Measurements from ENCODE around the gene NBEA.
"Not testable (repeated sequence)": the region's sequence is repeated elsewhere in the genome, so short reads cannot be mapped to it uniquely, and the experiment has no call there.

The NBEA gene

DNA sequence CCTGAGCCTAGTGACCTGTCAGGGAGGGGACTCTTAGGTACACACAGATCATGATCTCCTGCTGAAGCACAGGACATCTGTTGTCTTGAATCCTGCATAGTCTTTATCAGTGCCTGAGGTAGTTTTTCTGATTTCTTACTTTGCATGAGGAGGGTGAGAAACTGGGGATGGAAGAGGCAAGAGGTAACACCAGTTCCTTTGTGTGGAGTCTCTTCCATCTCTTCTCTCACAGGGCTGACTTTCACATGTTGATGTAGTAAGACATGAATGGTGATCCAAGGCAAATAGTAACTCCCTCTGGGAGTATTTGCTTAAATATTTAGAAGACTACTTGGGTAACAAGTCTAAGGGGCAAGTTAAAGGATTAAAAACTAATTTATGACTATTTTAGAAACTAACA is 9.5 kb downstream of the NBEA start:
- no peak for DNase-seq

DNA sequence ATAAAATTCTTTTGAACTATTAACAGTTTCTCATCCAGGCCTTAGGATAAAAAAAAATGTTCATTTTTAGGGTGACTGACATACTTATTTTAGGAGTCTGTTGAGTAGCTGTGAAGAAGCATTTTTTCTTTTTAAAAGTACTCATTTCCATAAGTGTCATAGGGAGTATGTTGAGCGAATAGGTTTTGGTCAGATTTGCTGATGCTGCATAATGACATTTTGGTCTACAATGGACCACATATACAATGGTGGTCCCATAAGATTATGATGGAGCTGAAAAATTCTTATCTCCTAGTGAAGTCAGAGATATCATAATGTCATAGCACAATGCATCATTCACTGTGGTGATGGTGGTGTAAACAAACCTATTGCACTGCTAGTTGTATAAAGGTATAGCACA is 17.4 kb downstream of the NBEA start:
- DNase-seq, result no peak

DNA sequence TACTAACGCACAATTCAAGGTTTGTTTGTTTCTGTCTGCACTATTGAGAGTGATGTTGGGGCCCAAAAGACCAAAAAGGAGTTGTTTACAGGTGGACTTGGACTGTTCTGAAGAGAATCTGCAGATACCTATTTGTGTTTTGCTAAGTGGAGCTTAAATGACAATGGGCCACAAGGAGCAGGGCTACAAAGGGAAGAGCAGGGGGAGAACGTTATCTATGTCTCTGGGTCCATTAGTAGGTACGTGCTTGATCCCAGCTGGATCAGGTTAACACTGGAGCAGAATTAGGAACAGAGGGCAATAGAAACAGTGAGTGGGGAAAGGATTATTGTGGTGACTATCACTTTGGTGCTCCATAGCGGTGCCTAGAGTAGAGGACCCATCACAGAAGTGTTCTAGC is 22.5 kb downstream of the NBEA start:
- no peak for DNase-seq

DNA sequence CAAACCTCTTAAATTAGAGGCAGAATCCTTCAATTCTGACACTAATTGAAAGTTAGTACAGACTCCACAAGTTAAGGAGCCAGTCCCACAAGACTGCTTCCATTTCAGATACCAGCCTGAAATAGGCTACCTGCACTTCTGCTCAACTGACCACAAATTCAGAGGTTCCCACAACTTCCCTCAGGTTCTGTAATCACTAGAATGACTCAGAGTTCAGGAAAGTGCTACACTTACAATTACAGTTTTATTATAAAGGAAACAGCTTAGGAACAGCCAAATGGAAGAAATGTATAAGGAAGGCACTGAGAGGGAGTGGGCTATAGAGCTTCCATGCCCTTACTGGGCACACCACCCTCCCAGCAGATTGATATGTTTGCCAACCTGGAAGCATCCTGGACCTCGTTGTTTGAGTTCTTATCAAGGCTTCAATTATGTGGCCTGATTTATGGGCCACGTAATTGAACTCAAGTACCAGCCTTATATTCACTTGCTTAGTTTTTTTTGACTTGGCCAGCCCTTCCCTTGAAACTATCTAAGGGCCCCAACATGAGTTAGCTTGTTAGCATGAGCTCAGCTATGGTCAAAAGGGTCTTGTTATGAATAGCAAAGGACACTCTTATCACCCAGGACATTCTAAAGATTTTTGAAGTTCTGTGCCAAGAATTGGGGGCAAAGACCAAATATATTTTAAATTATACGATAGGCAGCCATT is 25.9 kb downstream of the NBEA start:
- DNase-seq, result no peak

DNA sequence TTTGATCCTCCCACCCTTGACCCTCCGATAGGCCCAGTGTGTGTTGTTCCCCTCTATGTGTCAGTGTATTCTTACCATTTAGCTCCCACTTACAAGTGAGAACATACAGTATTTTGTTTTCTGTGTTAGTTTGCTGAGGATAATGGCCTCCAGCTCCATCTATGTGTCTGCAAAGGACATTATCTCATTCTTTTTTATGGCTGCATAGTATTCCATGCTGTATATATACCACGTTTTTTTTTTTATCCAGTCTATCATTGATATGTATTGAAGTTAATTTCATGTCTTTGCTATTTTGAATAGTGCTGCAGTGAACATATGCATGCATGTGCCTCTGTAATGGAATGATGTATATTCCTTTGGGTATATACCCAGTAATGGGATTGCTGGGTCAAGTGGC is 27.5 kb downstream of the NBEA start:
- not testable (repeated sequence) for DNase-seq

DNA sequence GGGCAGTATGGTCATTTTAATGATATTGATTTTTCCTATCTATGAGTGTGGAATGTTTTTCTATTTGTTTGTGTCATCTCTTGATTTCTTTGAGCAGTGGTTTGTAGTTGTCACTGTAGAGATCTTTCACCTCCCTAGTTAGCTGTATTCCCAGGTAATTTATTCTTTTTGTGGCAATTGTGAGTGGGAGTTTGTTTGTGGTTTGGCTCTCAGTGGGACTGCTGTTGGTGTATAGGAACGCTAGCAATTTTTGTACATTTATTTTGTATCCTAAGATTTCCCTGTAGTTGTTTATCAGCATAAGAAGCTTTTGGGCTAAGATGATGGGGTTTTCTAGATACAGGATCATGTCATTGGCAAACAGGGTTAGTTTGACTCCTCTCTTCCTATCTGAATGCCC is 28.9 kb downstream of the NBEA start:
- no peak for DNase-seq

DNA sequence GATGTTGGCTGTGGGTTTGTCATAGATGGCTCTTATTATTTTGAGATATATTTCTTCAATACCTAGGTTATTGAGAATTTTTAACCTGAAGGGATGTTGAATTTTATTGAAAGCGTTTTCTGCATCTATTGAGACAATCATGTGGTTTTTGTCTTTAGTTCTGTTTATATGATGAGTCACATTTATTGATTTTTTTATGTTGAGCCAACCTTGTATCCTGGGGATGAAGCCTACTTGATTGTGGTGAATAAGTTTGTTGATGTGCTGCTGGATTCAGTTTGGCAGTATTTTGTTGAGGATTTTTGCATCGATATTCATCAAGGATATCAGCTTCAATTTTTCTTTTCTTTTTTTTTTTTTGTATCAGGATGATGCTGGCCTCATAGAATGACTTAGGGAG is 29.4 kb downstream of the NBEA start:
- DNase-seq, result no peak

DNA sequence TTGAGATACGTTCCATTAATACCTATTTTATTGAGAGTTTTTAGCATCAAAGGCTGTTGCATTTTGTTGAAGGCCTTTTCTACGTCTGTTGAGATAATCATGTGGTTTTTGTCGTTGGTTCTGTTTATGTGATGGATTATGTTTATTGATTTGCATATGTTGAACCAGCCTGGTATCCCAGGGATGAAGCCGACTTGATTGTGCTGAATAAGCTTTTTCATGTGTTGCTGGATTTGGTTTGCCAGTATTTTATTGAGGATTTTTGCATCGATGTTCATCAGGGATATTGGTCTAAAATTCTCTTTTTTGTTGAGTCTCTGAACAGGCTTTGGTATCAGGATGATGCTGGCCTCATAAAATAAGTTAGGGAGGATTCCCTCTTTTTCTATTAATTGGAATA is 43.1 kb downstream of the NBEA start:
- DNase-seq, result not testable (repeated sequence)

DNA sequence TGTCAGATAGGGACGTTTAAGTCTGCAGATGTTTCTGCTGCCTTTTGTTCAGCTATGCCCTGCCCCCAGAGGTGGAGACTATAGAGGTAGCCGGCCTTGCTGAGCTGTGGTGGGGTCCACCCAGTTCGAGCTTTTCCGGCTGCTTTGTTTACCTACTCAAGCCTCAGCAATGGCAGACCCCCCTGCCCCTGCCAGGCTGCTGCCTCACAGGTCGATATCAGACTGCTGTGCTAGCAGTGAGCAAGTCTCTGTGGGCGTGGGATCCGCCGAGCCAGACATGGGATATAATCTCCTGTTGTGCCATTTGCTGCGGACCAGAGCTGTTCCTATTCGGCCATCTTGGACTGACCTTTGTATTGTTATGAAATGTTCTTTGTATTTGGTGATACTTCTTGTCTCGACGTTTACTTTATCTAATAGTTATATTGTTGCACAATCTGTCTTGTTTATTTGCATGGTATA is 46.3 kb downstream of the NBEA start:
- DNase-seq, result no peak

DNA sequence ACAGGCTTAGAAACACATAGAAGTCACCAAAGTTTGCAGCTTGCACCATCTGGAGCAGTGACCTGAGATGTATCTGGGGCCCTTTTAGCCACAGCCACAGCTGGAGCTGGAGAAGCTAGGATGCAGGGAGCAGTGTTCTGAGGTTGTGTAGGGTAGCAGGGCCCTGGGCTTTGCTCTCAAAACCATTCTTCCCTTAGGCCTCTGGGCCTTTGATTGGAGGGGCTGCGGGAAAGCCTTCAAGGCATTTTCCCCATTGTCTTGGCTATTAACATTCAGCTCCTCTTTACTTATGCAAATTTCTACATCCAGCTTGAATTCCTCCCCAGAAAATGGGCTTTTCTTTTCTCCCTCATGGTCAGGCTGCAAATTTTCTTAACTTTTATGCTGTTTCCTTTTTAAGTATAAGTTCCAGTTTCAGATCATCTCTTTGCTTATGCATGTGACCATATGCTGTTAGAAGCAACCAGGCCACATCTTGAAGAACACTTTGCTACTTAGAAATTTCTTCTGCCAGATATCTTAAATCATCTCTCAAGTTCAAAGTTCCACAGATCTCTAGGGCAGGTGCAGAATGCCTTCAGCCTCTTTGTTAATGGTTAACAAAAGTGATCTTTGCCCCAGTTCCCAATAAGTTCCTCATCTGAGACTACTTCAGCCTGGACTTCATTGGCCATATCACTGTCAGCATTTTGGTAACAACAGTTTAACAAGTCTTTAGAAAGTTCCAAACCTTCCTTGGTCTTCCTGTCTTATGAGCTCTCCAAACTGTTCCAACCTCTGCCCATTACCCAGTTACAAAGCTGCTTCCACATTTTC is 48.5 kb downstream of the NBEA start:
- DNase-seq, result no peak

DNA sequence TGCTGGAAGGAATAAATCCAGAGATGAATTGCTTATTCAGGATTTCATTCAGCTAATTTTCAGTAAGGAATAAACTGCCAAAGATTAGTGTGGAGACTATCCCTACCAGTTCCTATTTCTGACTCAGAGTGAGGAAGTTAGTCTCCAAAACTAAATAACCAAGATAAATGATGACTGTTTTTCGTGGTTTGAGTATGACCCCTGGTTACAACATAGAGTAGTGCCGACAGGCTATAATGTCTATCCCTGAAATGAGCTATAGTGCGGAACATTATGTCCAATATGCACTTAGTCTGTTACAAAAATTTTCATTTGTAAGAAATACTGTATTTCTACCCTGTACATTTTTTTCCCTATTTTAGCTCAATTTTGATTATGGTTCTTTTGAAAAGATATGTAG is 51.4 kb downstream of the NBEA start:
- no peak for DNase-seq

DNA sequence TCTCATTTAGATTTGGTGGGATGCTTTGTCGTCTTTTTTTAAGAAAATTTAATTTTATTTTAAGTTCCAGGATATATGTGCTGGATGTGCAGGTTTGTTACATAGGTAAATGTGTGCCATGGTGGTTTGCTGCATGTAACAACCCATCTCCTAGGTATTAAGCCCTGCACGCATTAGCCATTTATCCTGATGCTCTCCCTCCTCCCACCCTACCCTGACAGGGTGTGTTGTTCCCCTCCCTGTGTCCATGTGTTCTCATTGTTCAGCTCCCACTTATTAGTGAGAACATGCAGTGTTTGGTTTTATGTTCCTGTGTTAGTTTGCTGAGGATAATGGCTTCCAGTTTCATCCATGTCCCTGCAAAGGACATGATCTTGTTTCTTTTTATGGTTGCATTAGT is 61.7 kb downstream of the NBEA start:
- DNase-seq, result not testable (repeated sequence)

DNA sequence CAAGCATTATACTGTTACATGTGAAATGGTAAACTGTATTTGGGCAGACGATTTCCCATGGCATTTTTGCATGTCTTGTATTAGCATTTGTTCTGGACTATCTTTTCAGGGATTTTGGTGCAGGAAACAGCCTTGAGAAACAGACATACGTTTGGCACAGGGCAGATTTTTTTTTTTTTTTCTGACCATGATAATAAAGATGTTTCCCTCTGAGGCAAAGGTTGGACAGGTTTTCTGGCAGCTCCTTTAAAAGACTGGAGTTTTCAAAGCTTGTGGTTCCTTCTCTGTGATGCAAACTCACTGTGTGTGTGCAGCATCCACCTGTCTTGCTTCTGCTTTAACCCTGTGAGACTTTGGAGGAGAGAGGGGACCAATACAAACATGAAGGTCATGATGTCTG is 63.0 kb downstream of the NBEA start:
- no peak for DNase-seq

DNA sequence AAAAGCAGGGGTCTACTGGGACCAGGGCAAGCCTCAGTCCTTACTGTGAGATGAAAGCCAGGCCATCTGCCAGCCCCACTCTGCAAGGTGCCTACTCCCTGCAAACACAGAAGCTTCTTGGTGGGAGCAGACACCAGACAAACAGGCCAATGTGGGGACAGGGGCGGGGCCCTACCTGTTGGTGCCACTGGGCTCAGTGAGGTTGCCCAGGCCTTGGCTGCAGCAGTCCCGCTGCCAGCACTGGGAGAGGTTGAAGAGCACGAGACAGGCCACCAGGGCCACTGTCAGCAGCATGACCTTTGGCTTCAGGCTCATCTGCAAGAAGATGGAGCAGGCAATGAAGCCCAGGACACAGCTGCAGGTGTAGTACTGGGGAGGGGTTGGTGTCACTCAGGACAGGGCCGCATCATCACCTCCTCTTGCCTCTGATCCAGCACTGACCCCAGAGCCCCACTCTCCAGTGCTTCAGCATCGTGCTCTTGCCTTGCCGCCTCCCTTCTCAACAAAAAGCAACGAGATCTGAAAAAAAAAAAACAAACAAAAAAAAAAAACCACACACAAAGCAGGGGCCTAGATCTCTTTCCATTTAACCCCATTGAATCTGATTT is 72.6 kb downstream of the NBEA start:
- no peak for DNase-seq

DNA sequence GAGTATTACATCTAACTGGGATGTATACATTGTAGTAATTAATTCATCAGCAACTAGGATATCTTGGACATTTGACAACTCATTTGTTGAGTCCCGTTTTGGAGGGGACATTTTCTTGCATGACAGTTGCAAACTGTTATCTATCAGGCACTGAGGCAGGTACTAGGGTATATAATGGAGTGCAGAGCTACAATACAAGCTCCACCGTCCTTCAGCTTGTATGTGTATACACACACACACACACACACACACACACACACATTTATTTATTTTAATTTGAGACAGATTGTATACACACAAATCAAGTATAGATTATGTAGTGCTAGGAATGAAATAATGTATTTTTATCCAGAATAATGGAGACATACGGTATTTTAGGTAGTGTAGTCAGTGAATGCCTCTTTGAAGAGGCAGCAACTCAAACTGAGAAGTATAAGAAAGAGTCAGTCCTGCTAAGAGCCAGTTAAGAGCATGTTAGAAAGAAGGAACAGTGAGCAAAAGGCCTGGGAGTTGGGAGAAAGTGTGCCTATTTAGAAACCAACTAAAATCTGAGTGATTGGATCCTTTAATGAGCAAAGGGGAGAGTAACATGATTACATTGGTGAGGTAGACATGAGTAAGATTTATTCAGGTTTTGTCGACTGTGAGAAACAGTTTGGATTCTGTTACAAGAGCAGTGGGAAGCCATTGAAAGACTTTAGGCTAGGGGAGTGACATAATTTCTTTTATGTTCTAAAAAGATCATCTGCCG is 74.5 kb downstream of the NBEA start:
- no peak for DNase-seq

DNA sequence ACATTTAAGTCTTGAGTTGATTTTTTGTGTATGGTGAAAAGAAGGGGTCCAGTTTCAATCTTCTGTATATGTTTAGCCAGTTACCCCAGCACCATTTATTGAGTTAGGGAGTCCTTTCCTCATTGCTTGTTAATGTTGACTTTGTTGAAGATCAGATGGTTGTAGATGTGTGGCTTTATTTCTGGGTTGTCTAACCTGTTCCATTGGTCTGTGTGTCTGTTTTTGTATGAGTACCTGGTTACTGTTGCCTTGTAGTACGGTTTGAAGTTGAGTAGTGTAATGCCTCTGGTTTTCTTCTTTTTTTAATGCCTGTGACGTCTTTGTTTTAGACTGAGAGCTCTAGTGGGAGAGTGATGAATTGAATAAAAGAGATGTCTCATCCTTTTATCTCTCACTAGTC is 83.2 kb downstream of the NBEA start:
- no peak for DNase-seq

DNA sequence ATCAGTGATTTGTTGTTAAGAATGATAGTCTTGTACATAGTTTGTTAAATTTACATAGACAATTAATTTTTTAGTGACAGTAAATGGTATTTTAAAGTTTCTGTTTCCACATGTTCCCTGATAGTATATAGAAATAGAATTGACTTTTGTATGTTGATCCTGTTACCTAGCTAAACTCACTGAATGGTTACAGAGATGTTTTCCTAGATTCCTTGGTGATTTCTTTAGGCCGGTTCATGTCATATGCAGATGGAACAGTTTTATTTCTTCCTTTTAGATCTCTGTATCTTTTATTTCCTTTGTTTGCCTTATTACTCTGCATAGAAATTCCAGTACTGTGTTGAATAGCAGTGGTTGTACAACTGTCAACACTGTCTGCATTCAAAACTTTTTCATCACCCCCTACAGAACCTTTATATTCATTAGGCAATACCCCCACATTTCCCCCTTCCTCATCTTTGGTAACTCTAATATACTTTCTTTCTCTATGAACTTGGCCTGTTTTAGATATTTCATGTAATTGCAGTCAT is 86.3 kb downstream of the NBEA start:
- no peak for DNase-seq

DNA sequence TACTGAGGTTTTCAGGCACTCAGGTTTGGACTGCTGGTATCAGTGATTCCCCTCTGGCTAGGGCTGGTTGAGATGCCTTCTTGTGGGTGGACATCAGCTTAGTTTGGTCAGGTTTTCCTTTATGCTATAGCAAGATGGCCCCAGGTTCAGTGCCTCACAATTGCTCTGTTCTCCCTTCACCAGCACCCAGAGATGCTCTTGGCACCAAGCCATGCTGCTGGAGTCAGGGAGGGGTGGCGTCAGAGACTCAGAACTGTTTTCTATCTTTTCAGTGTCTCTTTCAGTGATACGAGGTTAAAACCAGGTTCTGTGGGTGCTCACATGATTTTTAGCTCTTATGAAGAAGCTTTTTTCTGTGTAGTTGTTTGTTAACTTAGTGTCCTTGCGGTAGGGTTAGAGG is 96.9 kb downstream of the NBEA start:
- DNase-seq, result no peak

DNA sequence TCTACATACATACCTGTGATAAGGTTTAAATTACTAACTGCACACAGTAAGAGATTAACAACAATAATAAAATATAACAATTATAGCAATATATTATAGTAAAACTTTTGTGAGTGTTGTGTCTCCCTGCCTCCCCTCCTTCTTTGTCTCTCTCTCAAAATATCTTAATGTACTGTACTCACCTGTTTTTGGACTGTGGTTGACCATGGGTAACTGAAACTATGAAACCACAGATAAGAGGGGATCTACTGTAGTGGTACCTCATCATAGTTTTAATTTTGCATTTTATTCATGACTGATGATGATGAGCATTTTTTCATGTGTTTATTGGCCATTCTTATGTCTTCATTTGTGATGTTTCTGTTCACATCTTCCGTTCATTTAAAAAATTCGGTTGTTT is 104.5 kb downstream of the NBEA start:
- DNase-seq, result no peak

DNA sequence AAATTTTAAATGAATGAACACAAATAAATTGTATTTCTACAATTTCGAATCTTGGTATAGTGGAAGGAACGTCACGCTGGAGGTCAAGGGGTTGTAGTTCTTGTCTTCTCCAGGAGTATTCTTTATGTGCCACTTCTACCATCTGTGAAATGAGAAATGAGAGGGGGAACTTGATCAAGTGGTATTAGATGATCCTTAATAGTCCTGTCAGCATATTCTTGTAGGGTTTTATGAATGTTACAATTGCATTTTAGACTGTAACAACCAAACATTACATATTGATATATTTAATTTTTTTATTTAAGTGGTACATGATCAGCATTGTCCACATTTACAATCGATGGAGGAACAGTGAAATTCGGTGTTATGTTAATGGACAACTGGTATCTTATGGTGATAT is 113.6 kb downstream of the NBEA start:
- no peak for DNase-seq

DNA sequence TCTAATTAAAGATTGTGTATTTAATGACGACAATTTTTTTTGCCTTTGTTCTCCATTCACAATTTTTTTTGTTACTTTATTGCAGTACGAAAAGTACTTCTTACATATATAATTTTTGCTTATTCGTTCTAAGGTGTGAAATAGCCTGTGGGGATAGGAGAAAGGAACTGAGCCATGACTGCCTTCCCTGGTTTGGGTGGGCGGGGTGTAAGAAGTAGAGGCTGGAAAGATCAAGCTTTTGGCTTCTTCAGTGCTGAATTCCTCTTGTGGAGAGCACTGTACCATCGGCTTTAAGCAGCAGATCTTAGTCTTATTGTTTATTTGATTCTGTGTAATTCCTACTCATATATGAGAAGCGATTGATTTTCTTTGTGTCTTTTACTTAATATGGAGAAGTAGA is 115.8 kb downstream of the NBEA start:
- DNase-seq, result no peak

DNA sequence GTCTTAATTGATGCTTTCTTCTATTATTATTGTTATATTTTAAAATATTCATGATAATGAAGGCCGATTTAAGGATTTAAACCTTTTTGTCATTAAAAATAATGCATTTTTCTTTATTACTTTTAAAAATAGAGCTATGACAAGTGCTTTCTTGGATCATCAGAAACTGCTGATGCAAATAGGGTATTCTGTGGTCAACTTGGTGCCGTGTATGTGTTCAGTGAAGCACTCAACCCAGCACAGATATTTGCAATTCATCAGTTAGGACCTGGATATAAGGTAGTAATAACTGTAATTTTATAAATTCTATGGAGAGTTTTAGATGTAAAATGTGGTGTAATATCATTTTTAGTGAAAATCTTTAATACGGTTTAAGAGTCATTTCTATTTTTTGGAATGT is 116.5 kb downstream of the NBEA start:
- DNase-seq, result not testable (repeated sequence)

DNA sequence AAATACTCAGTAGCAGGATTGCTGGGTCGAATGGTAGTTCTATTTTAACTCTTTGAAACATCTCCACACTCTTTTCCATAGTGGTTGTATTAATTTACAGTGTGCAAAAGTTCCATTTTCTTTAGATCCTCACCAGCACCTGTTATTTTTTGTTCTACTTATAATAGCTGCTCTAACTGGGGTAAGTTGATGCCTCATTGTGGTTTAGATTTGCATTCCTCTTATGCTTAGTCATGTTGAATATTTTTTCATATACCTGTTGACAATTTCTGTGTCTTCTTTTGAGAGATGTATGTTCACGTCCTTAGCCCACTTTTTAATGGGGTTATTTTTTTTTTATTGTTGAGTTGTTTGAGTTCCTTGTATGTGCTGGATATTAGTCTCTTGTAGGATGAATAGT is 144.6 kb downstream of the NBEA start:
- no peak for DNase-seq

Measured in activated effector memory CD4-positive, alpha-beta T cell treated with Interleukin-2 at 50 U/mL for 16 hours (primary cell).